Measurements from ENCODE around the gene THRA. TPM values are rescaled to one million over a fixed set of nuclear protein-coding genes. Genes with fewer than 3 reads are reported as not detected.

THRA gene
- total RNA-seq, 1 experiment from 2014 or later, result 2.5 TPM

DNA sequence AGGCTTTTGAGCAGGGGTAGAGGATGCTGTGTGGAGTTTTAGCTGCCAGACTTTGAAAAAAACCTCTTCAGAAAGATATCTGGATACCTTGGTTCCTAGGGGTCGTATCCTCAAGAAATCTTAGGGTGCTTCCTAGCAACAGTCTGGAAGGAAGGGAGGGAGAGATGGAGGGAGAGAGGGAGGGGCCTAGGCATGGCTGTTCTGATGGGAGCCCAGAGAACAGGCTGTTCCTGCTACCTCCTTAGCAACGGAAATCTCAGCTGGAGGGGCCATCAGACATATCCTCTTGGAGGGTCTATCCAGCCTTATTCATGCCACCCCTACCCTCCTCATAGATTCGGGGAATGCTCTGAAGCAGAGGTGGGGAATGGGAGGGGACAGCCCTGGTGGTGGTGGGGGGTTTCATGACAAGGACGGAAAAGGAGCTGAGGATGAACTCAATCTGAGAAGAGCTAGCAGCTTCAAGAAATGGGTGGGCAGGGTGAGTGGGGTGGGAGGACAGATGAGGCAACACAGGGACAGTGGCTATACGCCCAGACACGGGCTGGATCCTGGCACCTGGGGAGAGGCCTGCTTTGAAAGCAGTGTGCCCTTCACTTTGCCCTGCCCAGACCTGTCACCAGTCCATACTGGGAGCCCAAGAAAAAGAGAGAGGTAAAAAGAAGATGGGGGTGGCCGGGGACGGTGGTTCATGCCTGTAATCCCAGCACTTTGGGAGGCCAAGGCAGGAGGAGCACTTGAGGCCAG is 2.9 kb upstream of the THRA start:
- Histone ChIP-seq H3K4me3 (ENCODE audit: low read length) (no peak overlapping the region), H4K20me1 (ENCODE audit: insufficient read depth, low read depth, low read length) (no peaks in the 10 kb centered on the region), H3K9me2 (replicated peaks; ENCODE audit: insufficient read depth, low read length) (no peaks in the 10 kb centered on the region), H3K9ac (ENCODE audit: low read length) (no peak overlapping the region), H3K9me3 (ENCODE audit: low read length) (no peaks in the 10 kb centered on the region), H3K27me3 (ENCODE audit: low read length) (0 out of 2 replicates have a peak, but pooled peaks cover 7% of the 10 kb centered on the region), H3K79me2 (ENCODE audit: low read length) (no peaks in the 10 kb centered on the region), H3K4me1 (ENCODE audit: low read length) (peaks cover 22% of the 10 kb centered on the region), H3K36me3 (ENCODE audit: insufficient read depth, low read length) (no peaks in the 10 kb centered on the region), H2AFZ (ENCODE audit: low read length) (no peak overlapping the region), H3K27ac (ENCODE audit: low read length) (no peak overlapping the region), H3K4me2 (ENCODE audit: low read depth, low read length, poor library complexity, severe bottlenecking) (no peak overlapping the region)
- DNase-seq, result peak; percentile 34

DNA sequence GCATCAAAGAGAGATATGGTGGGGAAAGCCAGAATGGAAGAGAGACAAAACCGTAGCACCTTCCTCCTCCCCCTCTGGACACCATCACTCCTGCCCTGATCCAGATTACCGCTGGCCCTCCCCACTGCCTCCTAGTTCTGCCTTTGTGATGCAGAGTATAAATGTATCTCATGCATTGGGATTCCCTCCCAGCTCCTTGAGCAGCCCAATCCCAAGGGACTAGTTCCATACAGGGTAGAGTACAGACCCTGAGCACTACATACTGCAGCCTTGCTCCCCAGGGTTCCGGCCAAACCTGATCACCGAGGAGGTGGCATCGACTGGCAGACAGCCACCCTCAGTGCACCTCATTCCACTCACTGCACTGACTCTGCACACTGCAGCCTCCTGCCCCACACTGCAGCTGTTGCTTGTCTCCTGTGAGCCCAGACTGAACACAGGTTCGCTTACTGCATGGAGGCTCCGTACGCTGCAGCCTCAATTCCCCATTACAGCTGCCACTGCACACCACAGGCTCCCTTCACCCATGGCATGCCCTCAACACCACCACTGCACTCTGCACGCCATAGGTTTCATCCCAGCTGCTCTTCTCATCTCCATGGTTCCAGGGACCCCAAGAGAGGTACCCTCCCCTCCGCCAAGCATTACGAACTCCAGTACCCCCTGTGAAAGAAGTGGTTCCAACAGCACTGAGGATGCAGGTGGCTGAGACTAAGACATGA is 1.7 kb upstream of the THRA start:
- peak; percentile 39 for DNase-seq
- Histone ChIP-seq H3K27ac (ENCODE audit: low read length) (no peak overlapping the region), H3K36me3 (ENCODE audit: insufficient read depth, low read length) (no peaks in the 10 kb centered on the region), H3K79me2 (ENCODE audit: low read length) (no peaks in the 10 kb centered on the region), H2AFZ (ENCODE audit: low read length) (no peak overlapping the region), H3K27me3 (ENCODE audit: low read length) (0 out of 2 replicates have a peak, but pooled peaks cover 7% of the 10 kb centered on the region), H3K4me3 (ENCODE audit: low read length) (no peak overlapping the region), H3K9ac (ENCODE audit: low read length) (no peak overlapping the region), H3K9me3 (ENCODE audit: low read length) (no peaks in the 10 kb centered on the region), H3K9me2 (replicated peaks; ENCODE audit: insufficient read depth, low read length) (no peaks in the 10 kb centered on the region), H3K4me1 (ENCODE audit: low read length) (peaks cover 25% of the 10 kb centered on the region), H4K20me1 (ENCODE audit: insufficient read depth, low read depth, low read length) (no peaks in the 10 kb centered on the region), H3K4me2 (ENCODE audit: low read depth, low read length, poor library complexity, severe bottlenecking) (no peak overlapping the region)

DNA sequence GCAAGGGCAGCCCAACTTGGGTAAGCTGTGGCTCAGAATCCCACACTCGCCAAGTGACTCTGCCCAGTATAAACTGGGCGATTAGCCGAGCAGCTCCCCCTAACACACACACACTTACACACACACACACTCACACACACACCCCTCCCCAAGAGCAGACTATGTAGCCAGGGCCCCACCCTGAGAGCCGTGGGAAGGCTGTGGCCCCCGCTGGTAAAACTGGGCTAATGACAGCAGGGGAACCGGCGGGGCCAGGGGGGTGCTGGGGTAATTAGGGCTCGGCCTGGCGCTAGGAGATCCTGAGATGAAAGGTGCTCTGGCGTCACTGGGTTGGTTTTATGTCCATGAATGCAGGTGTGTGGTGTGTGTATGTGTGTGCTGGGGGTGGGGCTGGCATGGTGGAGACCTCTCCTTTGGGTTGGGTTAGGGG is 1.1 kb upstream of the THRA start:
- no peak overlapping the region for H2AFZ ChIP-seq (ENCODE audit: low read length)
- H3K9me2 ChIP-seq (replicated peaks; ENCODE audit: insufficient read depth, low read length), result no peaks in the 10 kb centered on the region
- peak overlapping the region; percentile 87 for H3K4me2 ChIP-seq (ENCODE audit: low read depth, low read length, poor library complexity, severe bottlenecking)

DNA sequence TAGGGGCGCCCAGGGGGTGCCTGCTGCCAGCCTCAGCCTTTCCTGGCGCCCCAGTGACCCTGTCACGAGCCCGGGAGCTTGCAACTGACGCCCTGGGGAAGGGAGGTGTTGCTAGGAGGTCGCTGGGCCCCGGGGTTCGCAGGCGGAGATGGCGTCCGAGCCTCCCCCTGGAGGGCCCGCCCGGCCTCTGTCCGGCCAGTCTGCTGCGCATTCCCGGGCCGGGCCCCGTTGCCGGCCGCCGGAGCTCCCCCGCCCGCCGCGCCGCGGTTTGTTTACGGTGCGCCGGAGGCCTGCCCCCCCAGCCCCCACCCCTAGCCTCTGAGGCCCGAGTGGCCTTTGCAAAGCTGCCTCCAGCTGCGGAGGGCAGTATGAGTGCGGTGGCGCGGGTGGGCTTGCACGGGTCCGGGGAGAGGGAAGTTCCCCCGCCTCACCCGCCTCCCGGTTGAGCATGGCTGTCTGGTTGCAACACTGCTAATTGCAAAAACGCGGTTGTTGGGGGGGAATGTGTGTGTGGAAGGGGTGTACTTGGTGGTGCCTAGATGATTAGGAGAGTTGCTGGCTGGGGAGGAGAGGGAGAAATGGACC is 514 bp downstream of the THRA start:
- Histone ChIP-seq H4K20me1 (ENCODE audit: insufficient read depth, low read depth, low read length) (no peaks in the 10 kb centered on the region), H3K9me3 (ENCODE audit: low read length) (no peaks in the 10 kb centered on the region), H3K9ac (ENCODE audit: low read length) (peak overlapping the region; percentile 75), H3K9me2 (replicated peaks; ENCODE audit: insufficient read depth, low read length) (no peaks in the 10 kb centered on the region), H3K27me3 (ENCODE audit: low read length) (0 out of 2 replicates have a peak, but pooled peaks cover 7% of the 10 kb centered on the region), H3K79me2 (ENCODE audit: low read length) (no peaks in the 10 kb centered on the region), H3K36me3 (ENCODE audit: insufficient read depth, low read length) (no peaks in the 10 kb centered on the region), H3K4me1 (ENCODE audit: low read length) (peaks cover 25% of the 10 kb centered on the region), H3K4me2 (ENCODE audit: low read depth, low read length, poor library complexity, severe bottlenecking) (peak overlapping the region; percentile 96), H3K27ac (ENCODE audit: low read length) (no peak overlapping the region), H3K4me3 (ENCODE audit: low read length) (peak overlapping the region; percentile 84), H2AFZ (ENCODE audit: low read length) (peak overlapping the region; percentile 99)
- peak; percentile 47 for DNase-seq

More for the DNA sequence above, 1.1 kb upstream of the THRA start:
- peak overlapping the region; percentile 70; the same call in 1 of the 2 replicates for H3K4me3 ChIP-seq (ENCODE audit: low read length)
- no peaks in the 10 kb centered on the region for H3K79me2 ChIP-seq (ENCODE audit: low read length)
- no peak overlapping the region for H3K9ac ChIP-seq (ENCODE audit: low read length)
- no peaks in the 10 kb centered on the region for H4K20me1 ChIP-seq (ENCODE audit: insufficient read depth, low read depth, low read length)
- H3K27me3 ChIP-seq (ENCODE audit: low read length), result 0 out of 2 replicates have a peak, but pooled peaks cover 7% of the 10 kb centered on the region
- no peak overlapping the region for H3K27ac ChIP-seq (ENCODE audit: low read length)
- no peaks in the 10 kb centered on the region for H3K9me3 ChIP-seq (ENCODE audit: low read length)
- H3K4me1 ChIP-seq (ENCODE audit: low read length), result peaks cover 25% of the 10 kb centered on the region
- no peaks in the 10 kb centered on the region for H3K36me3 ChIP-seq (ENCODE audit: insufficient read depth, low read length)
- peak; percentile 25 for DNase-seq

DNA sequence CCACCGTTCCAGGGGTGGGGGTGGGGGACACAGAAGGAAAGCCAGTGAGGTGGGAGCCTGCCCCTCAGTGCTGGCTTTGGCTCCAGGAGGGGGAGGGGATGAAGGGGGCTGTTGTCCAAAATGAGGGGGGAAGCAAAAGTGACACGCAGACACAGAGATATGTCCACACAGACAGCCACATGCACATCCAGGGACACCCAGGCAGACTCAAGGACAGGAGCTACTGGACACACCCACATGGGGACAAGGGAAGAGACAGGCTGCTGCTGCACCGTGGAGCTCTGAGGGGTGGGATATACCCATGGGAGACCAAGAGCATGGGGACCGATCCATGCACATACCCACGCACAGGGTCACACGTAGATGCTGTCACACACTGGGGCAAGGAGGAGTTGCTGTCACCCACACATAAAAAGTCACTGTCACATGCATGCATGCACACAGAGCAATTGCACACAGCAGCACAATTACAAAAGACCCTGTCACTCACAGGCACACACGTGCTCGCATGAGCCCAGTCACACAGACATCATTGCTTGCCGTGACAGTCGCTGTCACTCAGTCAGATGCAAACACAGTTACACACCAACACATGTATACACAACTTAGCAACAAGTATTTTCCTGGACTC is 1.3 kb downstream of the THRA start:
- no peak overlapping the region for H2AFZ ChIP-seq (ENCODE audit: low read length)
- peak overlapping the region; percentile 75 for H3K9ac ChIP-seq (ENCODE audit: low read length)
- H3K27me3 ChIP-seq (ENCODE audit: low read length), result 0 out of 2 replicates have a peak, but pooled peaks cover 7% of the 10 kb centered on the region
- H4K20me1 ChIP-seq (ENCODE audit: insufficient read depth, low read depth, low read length), result no peaks in the 10 kb centered on the region
- H3K9me2 ChIP-seq (replicated peaks; ENCODE audit: insufficient read depth, low read length), result no peaks in the 10 kb centered on the region
- peak overlapping the region; percentile 84; the same call in 1 of the 2 replicates for H3K4me3 ChIP-seq (ENCODE audit: low read length)
- peaks cover 31% of the 10 kb centered on the region for H3K4me1 ChIP-seq (ENCODE audit: low read length)
- H3K36me3 ChIP-seq (ENCODE audit: insufficient read depth, low read length), result no peaks in the 10 kb centered on the region
- H3K4me2 ChIP-seq (ENCODE audit: low read depth, low read length, poor library complexity, severe bottlenecking), result peak overlapping the region; percentile 96
- peak; percentile 55 for DNase-seq
- no peaks in the 10 kb centered on the region for H3K9me3 ChIP-seq (ENCODE audit: low read length)
- no peaks in the 10 kb centered on the region for H3K79me2 ChIP-seq (ENCODE audit: low read length)
- H3K27ac ChIP-seq (ENCODE audit: low read length), result no peak overlapping the region

DNA sequence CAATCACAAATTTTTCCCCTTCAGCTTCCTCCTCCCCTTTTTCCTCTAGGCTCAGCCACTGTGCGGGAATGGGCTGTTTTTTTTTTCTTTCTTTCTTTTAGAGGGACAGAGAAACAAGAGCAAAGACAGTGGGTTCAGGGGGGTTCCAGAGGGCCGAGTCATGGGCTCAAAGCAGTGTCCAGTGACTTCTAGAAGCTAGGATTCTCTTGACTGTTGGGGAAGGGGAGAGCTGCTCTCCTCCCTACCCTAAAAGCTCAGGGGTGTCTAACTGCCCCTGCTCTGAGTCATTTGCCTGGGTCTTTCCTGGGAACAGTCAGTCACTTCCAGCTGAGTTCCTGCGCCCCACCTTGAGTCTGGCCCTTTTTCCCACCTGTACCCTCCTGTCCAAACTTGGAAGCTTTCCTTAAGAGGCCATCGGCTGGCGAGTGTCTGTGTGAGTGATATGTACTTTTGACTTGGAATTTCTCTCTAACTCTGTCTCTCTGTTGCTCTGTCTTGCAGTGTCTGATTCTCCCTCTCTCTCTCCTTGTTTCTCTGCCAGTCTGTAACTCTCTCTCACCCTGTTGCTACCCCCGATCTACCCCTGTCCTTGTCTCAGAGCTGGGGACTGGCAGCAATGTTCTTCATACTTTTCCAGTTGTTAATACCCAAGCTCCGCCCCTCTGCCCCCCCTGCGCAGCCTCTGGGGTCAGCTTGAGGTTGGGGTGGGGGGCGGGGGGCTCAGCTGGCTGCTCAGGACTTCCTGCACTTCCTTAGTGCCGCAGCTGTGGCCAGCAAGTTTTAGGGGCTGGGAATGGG is 2.4 kb downstream of the THRA start:
- no peak overlapping the region for H3K27ac ChIP-seq (ENCODE audit: low read length)
- H3K9me2 ChIP-seq (replicated peaks; ENCODE audit: insufficient read depth, low read length), result no peaks in the 10 kb centered on the region
- H3K79me2 ChIP-seq (ENCODE audit: low read length), result no peaks in the 10 kb centered on the region
- no peak overlapping the region for H3K4me2 ChIP-seq (ENCODE audit: low read depth, low read length, poor library complexity, severe bottlenecking)
- no peaks in the 10 kb centered on the region for H3K36me3 ChIP-seq (ENCODE audit: insufficient read depth, low read length)
- peak; percentile 39 for DNase-seq
- H4K20me1 ChIP-seq (ENCODE audit: insufficient read depth, low read depth, low read length), result no peaks in the 10 kb centered on the region
- 0 out of 2 replicates have a peak, but pooled peaks cover 7% of the 10 kb centered on the region for H3K27me3 ChIP-seq (ENCODE audit: low read length)
- H3K4me3 ChIP-seq (ENCODE audit: low read length), result no peak overlapping the region
- H3K4me1 ChIP-seq (ENCODE audit: low read length), result peaks cover 43% of the 10 kb centered on the region
- no peak overlapping the region for H3K9ac ChIP-seq (ENCODE audit: low read length)
- H2AFZ ChIP-seq (ENCODE audit: low read length), result no peak overlapping the region
- H3K9me3 ChIP-seq (ENCODE audit: low read length), result no peaks in the 10 kb centered on the region

DNA sequence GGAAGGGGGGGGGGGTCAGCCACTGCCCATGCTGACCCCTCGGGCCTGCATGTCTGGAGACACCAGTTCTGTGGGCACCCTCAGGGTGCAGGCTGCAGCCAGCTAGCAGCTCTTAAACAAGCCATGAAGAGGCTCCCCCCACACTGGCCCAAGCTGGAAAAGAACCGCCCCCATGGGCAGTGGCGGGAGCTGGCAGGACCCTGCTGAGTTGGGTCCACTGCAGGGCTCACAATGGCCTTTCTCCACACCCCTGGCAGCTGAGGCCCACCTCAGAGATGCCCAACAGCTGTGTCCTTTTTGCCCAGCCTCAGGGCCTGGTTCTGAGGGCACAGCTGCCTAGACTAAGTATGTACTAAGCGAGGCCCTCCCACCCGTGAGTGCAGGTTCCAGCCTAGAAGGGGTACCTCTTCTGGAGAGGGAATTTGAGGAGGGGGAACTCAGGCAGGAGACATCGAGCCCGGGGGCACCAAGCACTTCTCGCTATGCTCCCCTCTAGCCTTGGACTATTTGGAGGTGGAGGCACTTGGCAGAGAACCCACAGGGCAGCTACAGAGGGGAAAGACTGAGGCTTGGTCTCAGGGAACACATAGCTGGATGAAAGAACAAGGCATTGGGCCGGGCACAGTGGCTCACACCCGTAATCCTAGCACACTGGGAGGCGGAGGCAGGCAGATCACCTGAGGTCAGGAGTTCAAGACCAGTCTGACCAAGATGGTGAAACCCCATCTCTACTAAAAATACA is 3.2 kb downstream of the THRA start:
- H3K27ac ChIP-seq (ENCODE audit: low read length), result no peak overlapping the region
- no peak overlapping the region for H2AFZ ChIP-seq (ENCODE audit: low read length)
- H3K79me2 ChIP-seq (ENCODE audit: low read length), result no peaks in the 10 kb centered on the region
- peak; percentile 28 for DNase-seq
- H3K9ac ChIP-seq (ENCODE audit: low read length), result no peak overlapping the region
- H3K9me3 ChIP-seq (ENCODE audit: low read length), result no peaks in the 10 kb centered on the region
- H3K27me3 ChIP-seq (ENCODE audit: low read length), result 0 out of 2 replicates have a peak, but pooled peaks cover 7% of the 10 kb centered on the region
- no peak overlapping the region for H3K4me2 ChIP-seq (ENCODE audit: low read depth, low read length, poor library complexity, severe bottlenecking)
- H3K9me2 ChIP-seq (replicated peaks; ENCODE audit: insufficient read depth, low read length), result no peaks in the 10 kb centered on the region
- no peak overlapping the region for H3K4me3 ChIP-seq (ENCODE audit: low read length)
- no peaks in the 10 kb centered on the region for H3K36me3 ChIP-seq (ENCODE audit: insufficient read depth, low read length)
- peaks cover 51% of the 10 kb centered on the region for H3K4me1 ChIP-seq (ENCODE audit: low read length)
- H4K20me1 ChIP-seq (ENCODE audit: insufficient read depth, low read depth, low read length), result no peaks in the 10 kb centered on the region

Data from Karpas-422 (cell line).